Hepatic stellate cell (primary cell): ENCODE measurements around the gene POLN.
"Not testable (repeated sequence)": the region's sequence is repeated elsewhere in the genome, so short reads cannot be mapped to it uniquely, and the experiment has no call there.

Source experiments
- DNase-seq: peaks from one replicate; pipeline ENCODE4 v3.0.0; 2011; ENCODE audit warnings: low spot score

Gene POLN

DNA sequence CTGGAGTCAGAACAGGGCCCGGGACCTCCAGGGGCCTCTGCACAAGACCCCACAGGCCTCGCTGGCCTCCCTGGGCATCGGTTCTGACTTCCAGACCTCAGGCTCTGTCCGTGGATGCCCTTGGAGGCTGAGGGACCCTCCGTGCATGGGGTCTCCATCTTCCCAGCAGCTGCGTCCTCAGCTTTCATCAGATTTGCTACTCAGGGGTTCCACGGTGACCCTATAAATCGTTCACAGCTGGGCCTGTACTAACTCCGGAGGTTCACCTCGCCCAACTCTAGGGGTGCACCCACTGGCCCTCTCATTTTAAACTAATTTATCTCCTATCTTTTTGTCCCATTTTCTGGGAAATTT lies 33.1 kb upstream of the POLN start:
- not testable (repeated sequence) for DNase-seq

DNA sequence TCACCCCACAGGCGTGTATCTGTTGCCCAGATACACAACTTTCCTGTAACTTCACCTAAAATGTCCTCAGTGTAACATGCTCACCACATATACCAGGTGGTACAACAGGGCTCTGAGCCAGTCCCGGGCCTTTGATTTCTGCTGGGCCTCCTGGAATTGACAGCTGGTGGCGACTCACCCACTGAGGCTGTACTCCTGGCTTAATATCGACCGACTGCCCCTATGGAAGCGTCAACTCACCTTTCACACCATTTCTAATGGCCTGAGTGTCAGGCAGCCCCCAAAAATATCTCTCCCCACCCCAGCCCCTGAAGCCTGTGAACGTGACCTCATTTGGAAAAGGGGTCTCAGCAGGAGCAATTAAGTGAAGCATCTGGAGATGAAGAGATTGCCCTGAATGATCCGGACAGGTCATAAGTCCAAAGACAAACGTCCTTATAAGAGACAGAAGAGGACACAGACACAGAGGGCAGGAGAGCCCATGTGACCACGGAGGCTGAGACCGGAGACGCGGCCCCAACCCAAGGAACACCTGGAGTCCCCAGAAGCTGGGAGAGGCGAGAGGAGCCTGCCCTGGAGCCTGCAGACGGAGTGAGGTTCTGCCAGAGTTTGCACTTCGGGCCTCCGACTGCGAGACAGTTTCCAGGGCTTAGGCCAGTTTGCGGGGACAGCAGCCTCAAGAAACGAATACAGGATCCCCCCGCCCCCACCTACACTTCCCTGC lies 32.6 kb upstream of the POLN start:
- DNase-seq = no peak

DNA sequence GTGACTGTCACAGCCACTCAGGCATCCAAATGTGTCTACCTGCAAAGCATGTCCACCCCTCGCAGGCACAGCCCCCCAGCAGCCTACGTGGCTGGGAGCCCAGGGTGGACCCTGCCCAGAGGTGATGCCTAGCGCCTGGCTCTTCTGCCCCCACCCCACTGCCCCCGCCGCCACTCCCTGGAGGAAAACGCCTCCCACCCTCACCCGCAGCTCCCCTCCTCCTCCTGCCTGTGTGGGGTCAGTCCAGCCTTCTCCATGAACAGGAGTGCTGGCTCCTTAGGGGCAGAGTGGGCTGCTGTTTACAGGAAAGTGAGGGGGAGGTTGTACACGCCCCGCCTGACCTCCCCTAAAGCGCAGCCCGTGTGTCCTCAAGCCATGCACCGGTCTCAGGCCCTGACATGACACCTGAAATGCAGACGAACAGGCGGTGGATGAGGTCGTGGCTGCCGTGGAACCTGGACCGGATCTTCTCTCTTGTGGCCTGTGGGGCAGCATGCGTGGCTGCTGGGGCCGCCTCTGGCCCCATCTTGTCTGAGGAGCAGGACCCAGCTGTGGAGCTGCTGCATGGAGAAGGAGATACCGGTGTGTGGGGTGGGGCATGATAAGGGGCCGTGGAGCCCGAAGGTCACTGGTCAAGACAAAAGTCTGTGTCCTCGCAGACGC lies 31.9 kb upstream of the POLN start:
- no peak for DNase-seq

DNA sequence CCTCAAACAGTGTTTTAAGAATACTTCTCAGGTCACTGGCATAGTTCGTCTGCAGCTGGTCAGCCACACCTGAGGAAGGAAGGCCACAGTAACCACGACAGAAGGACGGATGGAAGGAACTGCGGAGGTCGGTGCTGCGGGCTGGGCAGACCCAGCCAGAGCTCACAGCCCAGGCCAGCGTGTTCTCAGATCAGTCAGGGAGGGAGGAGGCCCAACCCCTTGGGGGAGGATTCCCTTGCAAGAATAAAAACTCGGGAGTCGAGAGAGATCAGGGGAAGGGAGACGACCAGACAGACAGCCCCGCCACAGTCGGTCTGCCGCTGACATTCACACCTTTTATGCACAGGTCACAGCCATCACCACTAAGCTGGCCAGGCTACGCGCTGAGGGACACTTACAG lies 31.3 kb upstream of the POLN start:
- DNase-seq = no peak

DNA sequence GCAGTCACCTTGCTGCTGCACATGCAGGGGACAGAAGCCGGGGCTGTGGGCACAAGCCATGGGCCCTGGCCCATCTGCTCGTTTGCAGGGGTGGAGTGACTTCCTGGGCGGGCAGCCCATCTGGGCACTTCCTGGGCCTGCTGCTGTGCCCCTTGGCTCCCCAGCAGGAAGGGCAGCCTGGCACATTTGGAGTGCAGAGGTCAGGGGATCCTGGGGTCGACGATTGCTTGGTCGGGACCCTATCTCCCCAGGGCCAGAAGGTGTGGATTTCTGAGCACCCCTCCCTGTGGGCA lies 30.9 kb upstream of the POLN start:
- DNase-seq = no peak

DNA sequence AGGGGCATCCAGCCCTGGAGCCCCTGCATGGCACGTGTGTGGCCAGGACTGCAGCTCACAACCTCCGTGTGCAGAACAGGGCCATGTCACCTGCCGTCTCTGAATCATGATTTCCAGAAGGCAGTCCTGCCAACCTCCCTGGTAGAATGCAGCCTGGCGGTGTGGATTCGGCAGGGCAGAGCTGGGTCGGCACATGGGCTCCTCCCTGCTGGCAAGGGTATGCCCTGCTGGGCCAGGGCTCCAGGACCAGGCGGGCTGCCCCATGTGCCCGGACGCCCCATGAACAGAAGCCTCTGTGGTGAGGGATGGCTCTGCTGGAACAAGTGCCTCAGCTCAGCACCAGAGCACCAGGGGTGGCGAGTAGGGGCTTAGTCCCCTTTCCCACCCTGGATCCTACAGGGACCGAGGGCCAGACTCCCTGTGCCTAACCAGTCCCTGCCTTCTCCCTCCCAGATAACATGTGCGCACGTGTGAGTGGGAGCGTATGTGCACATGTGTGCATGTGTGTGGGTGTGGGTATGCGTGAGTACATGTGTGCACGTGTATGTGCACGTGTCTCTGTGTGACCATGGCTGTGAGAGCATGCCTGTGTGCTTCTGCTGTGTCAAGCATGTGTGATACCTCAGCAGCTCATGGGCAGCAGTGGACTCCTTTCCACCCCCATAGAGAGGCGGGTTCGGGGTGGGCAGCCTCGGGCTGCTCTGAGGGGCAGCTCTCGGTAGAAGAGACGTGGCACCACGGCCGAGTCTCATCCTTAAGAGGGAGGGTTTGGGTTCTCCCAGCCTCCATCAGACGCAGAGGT lies 30.3 kb upstream of the POLN start:
- no peak for DNase-seq

DNA sequence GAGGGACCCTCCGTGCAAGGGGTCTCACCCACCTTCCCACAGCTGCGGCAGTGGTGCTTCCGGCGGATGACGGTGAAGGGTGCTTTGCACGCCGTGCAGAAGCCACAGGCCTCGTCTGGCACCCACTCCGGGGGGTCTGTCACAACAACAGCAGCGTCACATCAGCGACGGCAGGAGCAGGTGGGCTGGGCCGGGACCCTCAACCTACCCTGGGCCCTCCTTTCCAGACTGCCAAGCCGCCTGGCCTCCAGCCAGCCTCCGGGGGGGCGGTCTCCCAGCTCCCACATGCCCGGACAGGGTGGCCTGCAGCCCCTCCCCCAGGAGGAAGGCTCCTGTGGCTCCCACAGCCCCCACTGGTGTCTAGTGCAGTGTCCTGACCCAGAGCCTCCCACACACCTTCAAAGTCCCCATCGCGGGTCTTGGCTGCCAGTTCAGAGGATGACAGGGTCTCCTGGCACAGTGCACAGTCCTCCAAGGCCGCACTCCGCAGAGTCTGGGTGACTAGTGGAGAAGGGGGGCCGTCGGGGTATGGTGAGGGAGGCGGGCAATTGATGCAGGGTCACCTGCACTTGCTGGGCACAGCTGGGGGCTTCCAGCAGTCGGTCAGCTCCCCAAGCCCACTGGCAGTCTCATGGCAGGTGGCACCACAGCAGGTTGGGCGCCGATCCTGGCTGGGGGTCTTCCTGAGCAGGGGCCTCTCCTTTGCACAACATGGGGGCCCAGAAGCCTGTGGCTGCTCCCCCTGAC lies 29.5 kb upstream of the POLN start:
- no peak for DNase-seq

DNA sequence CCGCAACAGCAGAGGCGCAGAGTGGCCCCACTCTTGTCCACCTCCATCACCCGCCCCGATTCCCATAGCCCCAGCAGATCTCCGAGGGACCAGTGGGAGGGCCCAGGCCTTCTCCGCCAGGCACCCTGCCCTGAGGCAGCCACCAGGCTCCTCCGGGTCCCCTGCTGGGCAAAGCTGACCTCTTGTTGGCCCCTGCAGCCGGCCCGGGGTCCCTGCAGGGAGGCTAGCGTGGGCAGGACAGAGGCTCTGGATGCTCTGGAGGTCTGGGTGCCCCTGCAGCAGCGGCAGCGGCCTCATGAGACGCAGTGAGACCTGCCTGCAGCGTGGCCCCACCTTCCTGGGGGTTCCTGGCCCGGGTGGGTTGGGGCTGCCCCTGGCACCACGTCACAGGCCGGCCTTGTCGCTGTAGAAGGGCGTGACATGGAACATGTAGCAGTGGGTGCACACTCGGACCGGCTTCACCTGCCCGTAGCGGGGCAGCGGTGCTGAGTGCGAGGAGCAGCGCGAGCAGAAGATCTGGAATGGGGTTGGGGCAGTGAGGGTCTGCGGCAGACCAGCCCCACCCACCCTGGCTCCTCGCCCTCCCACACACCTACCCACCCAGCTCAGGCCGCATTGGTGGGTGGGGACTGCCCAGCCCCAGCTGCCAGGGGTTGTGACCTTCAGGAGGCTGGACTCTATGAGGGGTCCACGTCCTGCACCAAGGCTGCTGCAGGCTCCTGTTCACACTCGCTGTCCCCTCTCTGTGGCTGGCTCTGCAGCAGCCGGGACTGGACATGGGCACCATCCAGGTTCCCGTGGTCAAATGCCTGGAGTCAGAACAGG lies 28.6 kb upstream of the POLN start:
- DNase-seq = no peak

DNA sequence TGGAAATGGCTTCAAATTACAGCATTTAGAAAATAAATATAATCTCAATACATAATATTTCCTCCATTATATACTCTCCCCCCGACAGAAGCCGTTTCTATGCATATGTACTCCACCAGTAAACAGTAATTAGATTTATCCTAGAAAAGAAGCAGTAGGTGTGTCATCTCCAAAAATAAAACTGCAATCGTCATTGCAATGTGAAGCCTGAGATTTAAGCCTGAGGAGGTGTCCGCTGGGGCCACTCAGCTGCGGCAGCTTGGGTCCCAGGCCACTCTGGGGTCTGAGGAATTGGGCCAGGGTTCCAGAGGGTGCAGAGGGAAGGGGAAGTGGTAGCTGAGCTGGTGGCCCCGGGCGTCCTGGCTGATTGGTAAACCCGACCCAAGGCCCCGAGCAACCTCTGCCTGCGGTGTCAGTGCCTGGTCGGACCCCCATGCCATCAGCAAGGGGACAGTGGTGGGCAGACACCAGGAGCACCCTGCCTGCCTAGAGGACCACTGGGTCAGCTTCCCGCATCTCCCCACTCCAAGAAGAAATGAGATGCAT lies 27.8 kb upstream of the POLN start:
- DNase-seq = no peak

DNA sequence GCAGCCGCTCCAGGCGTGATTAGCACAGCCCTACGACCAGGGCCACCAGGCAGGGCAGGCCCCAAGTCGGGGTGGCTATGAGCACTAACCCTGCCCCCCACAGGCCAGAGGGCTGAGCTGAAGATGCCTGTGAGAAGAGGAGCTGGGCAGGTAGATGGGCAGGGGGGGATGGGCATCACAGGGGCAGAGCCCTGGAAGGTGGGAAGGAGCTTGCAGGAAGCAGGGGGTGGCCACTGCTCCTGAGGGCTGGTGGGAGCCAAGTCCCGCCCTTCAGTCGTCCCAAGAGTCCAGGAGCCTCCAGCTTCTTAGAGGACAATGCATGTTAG lies 27.2 kb upstream of the POLN start:
- DNase-seq = no peak

DNA sequence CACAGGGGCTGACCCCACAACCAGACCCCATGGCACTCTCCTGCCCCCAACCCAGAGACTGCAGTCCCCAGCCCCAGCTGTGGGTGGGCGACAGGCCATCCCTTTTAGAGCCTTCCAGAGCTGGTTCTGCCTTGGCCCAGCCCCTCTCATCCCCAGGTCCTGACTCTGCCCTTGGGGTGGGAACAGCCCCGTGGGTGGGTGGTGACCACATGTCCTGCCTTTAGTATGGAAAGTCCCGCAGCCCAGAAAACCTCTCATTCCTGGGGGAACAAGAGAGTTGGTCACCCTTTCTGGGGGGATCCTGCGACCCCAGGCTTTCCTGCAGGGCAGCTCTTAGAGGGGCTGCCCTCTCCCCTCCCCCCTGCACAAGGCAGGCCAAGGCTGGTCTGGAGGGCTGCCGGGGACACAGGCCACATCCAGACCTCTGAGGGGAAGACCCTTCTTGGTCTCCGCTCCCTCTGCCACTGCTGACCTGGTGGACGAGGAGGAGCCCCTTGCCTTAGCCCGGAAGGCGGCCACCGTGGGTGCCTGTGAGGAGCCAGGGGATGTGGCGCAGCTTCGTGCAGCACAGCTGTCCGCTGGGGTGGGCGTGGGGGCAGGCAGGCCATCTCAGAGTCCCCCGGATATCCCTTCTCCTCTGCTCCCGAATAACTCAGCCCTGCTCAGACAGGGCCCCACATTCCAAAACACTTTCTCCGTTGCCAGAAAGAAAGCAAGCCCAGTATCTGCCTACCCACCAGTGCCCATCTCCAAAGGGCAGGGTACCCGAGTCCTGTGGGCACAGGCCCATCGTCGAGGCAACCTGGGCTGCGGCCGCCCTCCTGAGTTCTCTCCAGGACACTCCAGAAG lies 26.7 kb upstream of the POLN start:
- DNase-seq = no peak

DNA sequence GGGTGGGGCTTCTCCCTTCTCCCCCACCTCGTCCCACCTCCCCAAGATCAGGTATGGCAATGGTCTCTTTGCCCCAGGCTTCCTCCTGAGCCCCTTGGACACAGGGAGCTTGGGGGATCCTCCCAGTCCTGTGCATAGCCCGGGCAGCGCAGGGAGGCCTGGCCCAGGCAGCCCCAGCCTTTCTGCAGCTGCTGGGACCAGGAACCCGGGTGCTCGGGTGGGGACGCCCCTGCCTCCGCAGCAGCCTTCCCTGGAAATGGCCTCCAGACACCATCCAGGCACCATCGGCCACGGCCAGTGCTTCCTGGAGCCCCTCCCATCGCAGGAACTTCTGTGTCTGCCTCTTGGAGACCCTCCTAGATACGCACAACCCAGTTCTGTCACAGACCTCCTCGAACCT lies 25.9 kb upstream of the POLN start:
- no peak for DNase-seq

DNA sequence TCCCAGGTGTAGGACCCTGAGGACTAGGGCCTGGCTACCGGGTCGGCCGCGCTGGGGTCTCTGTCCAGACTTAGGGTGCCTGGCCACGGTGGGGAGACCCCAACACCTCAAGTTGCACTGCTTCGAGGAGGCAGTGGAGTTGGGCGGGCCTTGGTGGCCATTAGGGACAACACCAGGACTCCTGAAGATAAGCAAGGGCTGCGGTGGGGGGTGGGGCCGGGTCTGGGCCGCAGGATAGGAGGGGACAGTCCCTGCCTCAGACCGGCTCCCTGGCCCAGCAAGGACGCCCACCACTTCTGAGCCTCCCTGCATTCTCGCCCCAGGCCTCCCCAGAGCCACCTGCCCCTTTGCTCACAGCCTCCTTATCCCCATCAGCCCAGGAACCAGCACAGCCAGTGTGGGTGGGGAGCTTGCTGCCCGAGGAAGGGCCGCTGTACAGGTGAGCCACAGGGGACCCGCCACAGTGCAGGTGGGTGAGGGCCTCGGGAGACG lies 25.4 kb upstream of the POLN start:
- no peak for DNase-seq

DNA sequence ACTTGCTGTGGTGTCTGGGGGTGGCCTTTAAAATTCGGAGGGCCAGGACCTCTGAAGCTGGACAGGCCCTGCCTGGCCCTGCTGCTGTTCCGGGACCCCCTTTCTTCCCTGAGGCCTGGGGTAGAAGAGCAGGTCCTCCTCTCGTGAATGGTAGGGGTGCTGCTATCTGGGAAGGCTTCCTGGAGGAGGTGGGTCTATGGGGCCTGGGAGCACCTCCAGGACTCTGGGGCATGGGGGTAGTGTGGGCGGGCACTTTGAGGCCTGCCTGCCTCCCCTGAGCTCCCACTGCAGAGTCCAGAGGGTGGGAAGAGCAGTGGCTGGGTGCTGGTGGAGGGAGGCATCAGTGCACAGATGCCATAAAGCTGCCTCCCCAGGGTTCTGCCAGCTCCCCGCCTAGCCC lies 24.9 kb upstream of the POLN start:
- no peak for DNase-seq

DNA sequence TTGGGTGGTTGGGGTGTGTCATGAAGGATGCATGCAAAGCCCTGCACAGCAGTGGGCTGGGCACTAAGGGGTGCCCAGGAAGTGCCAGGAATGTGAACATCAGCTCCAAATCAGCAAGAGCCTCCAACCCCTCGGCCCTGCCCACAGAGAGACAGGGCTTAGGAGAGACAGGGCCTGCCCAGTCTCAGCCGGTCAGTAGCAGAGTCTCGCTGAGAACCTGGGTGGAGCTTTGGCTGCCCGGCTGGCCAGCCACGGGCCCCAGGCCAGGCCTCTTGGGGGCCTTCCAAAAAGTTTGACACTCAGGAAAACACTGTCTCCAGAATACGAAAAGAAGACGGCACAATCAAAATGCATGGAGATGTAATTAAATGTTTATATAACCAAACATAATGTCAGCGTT lies 24.3 kb upstream of the POLN start:
- DNase-seq = peak; percentile 79

DNA sequence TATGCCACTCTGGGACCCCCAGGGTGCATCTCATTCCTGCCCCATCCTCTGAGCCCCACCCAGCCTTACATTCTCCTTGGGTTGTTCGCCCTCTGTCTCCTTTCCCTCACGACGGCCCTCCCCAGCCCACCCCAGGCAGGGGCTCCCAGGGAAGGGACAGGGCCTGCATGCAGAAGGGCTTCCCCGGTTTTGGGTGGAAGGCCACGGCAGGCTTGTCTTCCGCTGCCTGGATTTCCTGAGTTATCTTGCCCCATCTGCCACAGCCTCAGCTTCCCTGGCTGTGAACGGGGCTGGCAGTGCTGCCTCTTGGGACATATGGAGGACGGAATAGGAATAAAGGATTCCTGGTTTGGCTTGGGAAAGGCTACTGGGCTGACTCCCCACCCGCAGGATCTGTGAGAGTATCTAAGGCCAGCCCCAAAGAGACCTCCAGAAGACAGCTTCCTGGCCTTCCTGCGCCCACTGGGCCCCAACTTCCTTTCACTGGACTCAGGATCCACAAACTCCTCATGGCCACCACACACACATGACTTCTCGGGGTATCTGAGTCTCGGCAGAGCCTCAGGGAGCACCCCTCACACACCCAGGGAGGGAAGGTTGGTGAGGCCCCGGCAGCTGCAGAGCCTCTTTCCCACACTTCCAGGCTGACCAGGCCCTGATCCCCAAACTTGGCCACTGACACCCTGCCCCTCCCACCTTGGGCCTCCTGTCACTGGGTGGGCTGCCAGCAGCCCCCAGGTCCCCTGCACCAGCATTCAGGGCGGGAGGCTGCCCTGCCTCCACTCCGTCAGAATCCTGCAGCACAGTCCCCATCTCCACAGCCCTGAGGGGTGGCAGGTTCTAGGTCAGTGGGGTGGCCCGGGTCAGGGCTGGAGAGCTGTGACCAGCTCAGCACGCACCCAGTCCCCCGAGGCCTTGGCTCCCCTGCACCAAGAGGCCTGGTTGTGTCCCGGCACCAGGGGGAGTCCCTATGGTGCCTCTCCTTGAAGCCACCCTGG lies 23.5 kb upstream of the POLN start:
- no peak for DNase-seq

DNA sequence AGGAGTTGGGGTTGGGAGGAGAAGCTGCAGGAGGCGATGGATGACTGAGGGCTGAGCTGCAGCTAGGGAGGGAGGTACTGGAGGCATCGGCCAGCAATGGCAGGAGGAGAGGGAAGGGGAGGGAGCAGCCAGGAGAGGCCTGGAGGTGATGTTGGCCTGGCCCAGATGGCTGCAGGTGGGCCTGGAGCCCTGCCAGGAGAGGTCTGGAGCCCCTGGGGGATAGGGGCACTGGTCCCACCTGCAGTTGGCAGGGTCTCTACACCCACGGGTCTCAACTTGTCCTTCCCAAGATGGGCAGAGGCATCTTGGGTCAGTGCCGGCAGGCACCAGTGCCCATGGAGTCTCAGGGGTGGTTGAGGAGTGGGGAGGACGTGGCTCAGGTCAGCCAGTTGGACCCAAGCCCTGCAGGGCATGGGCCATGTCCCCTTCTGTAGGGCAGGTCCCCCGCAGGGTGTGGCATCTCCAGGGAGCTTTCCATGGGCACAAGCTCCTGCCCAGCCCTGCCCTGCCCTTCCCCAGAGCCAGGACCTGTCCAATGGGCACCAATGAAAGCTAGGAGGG lies 22.6 kb upstream of the POLN start:
- DNase-seq = no peak

DNA sequence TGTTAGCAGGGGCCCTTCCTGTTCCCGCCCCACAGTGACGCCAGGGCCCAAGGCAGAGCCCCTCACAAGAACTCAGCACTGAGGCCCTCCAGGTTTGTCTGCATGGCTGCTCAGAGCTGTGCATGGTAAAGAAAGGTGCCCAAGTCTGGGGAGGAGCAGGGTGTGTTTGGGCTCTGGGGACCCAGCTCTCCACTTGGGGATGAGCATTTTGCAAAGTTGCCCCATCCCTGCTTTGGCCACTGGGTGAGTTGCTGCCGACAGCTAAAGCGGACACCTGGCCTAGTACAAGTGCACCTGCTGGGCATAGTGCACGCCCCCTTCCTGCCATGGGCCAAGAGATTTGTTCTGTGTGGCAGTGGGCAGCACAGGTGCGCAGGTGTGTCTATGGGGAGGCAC lies 22.0 kb upstream of the POLN start:
- DNase-seq = no peak

DNA sequence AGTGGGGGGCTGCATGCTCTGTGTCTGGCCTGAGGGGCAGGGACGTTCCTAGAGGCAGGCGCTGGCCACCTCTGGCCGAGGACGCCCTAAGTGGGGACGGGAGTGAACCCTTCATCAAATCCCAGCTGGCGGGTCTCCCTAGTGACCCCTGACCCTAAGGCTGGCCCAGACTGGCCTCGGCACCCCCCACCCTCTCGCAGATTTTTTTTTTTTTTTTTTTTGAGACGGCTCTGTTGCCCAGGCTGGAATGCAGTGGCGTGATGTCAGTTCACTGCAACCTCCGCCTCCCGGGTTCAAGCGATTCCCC lies 21.0 kb upstream of the POLN start:
- DNase-seq = no peak
